ENCODE data around the gene BPGM.

Gene BPGM

GRCh38 chr7:134697205-134697886 lies 50.7 kb downstream of the BPGM start:
- no peak for DNase-seq (ENCODE audit: low spot score)

- DNase-seq (ENCODE audit: low spot score), result no peak
Observed at GRCh38 chr7:134698481-134698880, 51.8 kb downstream of the BPGM start.

- DNase-seq (ENCODE audit: low spot score), result no peak
Observed at GRCh38 chr7:134699021-134699818, 52.6 kb downstream of the BPGM start.

GRCh38 chr7:134699899-134700298 lies 53.2 kb downstream of the BPGM start:
- no peak for DNase-seq (ENCODE audit: low spot score)

GRCh38 chr7:134701272-134701671 lies 54.6 kb downstream of the BPGM start:
- no peak for DNase-seq (ENCODE audit: low spot score)

GRCh38 chr7:134702366-134703240 lies 56.0 kb downstream of the BPGM start:
- DNase-seq (ENCODE audit: low spot score), result no peak

GRCh38 chr7:134703241-134703594 lies 56.6 kb downstream of the BPGM start:
- DNase-seq (ENCODE audit: low spot score), result no peak

GRCh38 chr7:134703782-134704181 lies 57.1 kb downstream of the BPGM start:
- DNase-seq (ENCODE audit: low spot score), result no peak

- DNase-seq (ENCODE audit: low spot score), result no peak
Observed at GRCh38 chr7:134704827-134705226, 58.2 kb downstream of the BPGM start.

- DNase-seq (ENCODE audit: low spot score), result no peak
Observed at GRCh38 chr7:134705716-134706115, 59.1 kb downstream of the BPGM start.

- no peak for DNase-seq (ENCODE audit: low spot score)
Observed at GRCh38 chr7:134706468-134706867, 59.8 kb downstream of the BPGM start.

GRCh38 chr7:134707663-134708378 lies 61.2 kb downstream of the BPGM start:
- no peak for DNase-seq (ENCODE audit: low spot score)

- no peak for DNase-seq (ENCODE audit: low spot score)
Observed at GRCh38 chr7:134708692-134709091, 62.0 kb downstream of the BPGM start.

GRCh38 chr7:134709197-134709596 lies 62.5 kb downstream of the BPGM start:
- DNase-seq (ENCODE audit: low spot score), result no peak

GRCh38 chr7:134710511-134710853 lies 63.8 kb downstream of the BPGM start:
- no peak for DNase-seq (ENCODE audit: low spot score)

- DNase-seq (ENCODE audit: low spot score), result no peak
Observed at GRCh38 chr7:134710854-134711624, 64.4 kb downstream of the BPGM start.

- DNase-seq (ENCODE audit: low spot score), result no peak
Observed at GRCh38 chr7:134712196-134712595, 65.5 kb downstream of the BPGM start.

GRCh38 chr7:134714470-134715205 lies 68.0 kb downstream of the BPGM start:
- no peak for DNase-seq (ENCODE audit: low spot score)

- DNase-seq (ENCODE audit: low spot score), result no peak
Observed at GRCh38 chr7:134718211-134718875, 71.7 kb downstream of the BPGM start.

All from iPS-NIHi11 (cell line).